ENCODE results near the gene DLL4.

- TF ChIP-seq CTCF (IDR thresholded peaks at IDR 0.05): no peak
- TF ChIP-seq EP300 (IDR thresholded peaks at IDR 0.05): no peak
- no peak for TF ChIP-seq POLR2A (IDR thresholded peaks at IDR 0.05)
- no peak for TF ChIP-seq POLR2AphosphoS5 (IDR thresholded peaks at IDR 0.05)
Observed at GRCh38 chr15:40902605-40903561, 26.3 kb upstream of the DLL4 start.
